WTC11 (cell line): ENCODE results near the gene MYCBPAP.

Experiments
- CTCF ChIP-seq: fragments of 200-600 bp; IDR thresholded peaks from 2 replicates; pipeline ENCODE4 v1.8.0; 2022; ENCODE audit warnings: antibody characterized with exemption
- JUN ChIP-seq: sonication (generic); formaldehyde crosslinking; IDR thresholded peaks from 2 replicates; pipeline ENCODE4 v1.8.0; 2023; ENCODE audit warnings: mild to moderate bottlenecking, missing genetic modification reagents
- STAT6 ChIP-seq: sonication (generic); formaldehyde crosslinking; conservative IDR thresholded peaks from 2 replicates; pipeline ENCODE4 v1.8.1; 2023; ENCODE audit warnings: mild to moderate bottlenecking, low read depth, missing genetic modification reagents, moderate library complexity
- TP53 ChIP-seq: sonication (generic); formaldehyde crosslinking; IDR thresholded peaks from 2 replicates; pipeline ENCODE4 v1.8.1; 2023; ENCODE audit warnings: mild to moderate bottlenecking, missing genetic modification reagents
- TF ChIP-seq, protein P1 (sequence below): sonication (generic); formaldehyde crosslinking; IDR thresholded peaks from 2 replicates; pipeline ENCODE4 v1.8.0; 2022; ENCODE audit warnings: mild to moderate bottlenecking, missing genetic modification reagents
- TF ChIP-seq, protein P2 (sequence below): sonication (generic); formaldehyde crosslinking; IDR thresholded peaks from 2 replicates; pipeline ENCODE4 v1.8.1; 2022; ENCODE audit warnings: low read depth, mild to moderate bottlenecking, moderate library complexity, missing genetic modification reagents, borderline replicate concordance

DNA sequence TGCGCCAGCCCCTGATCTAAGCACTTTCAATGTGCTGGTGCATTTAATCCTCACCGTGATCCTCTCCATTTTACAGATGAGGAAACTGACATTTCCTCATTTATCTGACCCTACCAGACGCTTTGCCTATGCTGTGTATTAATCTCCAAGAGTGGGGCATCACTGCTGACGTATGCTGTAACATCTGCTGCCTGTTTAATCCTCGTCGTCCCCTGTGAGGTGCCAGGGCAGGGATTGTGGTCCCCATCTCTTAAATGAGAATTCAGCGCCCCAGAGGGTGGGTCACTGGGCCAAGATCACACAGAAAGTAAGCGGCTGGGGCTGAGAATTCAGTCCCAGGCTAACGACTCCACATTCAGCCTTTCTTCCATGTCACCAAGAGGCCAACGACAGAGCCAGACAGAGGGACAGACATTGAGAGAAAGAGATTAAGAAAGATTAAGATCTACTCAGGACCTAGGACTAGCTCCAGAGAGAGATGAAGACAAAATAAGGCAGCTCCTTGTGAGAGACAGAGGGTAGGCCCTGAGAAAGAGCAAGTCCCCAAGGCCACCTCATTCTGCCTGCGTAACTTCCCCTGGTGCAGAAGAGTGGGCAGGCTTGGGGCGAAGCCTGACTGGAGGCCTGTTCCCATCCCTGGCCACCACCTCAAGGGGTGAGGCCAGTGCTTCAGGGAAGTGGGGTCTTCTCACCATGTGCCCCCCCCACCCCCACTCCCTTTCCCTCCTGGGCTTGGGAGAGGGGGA lies 65.8 kb downstream of the MYCBPAP start:
- TF ChIP-seq CTCF (no peak), STAT6 (CRISPR knock-in tag) (no peak), JUN (no peak), TP53 (no peak)
- TF ChIP-seq, protein P1, sequence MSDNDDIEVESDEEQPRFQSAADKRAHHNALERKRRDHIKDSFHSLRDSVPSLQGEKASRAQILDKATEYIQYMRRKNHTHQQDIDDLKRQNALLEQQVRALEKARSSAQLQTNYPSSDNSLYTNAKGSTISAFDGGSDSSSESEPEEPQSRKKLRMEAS (CRISPR knock-in tag): no peak
- TF ChIP-seq, protein P2, sequence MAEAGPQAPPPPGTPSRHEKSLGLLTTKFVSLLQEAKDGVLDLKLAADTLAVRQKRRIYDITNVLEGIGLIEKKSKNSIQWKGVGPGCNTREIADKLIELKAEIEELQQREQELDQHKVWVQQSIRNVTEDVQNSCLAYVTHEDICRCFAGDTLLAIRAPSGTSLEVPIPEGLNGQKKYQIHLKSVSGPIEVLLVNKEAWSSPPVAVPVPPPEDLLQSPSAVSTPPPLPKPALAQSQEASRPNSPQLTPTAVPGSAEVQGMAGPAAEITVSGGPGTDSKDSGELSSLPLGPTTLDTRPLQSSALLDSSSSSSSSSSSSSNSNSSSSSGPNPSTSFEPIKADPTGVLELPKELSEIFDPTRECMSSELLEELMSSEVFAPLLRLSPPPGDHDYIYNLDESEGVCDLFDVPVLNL (CRISPR knock-in tag): no peak
